Measurements from ENCODE around the gene FCHSD1.
"Not testable (repeated sequence)": the region's sequence is repeated elsewhere in the genome, so short reads cannot be mapped to it uniquely, and the experiment has no call there.

The FCHSD1 gene

DNA sequence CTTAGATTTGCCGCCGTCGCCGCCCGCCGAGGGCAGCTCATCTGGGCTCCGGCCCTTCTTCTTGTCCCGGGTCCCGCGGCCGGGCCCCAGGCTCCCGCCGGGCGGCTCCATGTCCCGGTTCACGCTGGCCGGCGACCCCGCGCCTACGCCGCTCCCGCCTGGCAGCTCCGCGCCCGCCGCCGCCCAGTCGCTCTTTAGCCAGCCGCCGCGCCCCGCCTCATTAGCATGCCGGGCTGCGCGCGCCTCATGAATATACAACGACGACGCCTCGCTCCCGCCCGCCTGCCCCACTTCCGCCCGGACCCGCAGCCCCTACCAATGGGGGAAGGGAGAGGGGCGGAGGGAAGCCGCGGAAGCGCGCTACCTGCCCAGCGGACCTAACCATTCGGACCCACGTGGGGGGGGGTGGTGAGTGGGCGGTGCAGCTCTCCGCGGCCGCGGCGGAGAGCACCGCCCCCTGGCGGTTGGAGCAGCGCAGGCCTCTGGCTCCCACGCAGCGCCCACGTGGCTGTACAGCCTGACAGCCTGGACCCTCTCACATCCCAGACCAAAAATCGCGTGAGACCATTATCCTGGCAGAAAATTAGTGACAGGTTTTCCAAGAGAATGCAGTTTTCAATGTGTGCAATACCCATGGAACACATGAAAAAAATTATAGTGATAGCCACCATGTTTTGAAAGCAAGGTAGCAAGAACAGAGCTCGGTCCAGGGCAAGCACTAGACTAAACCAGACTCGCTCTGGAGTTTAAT, 32.2 kb downstream of the FCHSD1 start, which contains the start of gene DIAPH1:
Gene DIAPH1, minus strand, starts transcription at position 197 of the 751 bp plus-strand sequence. Its CDS starts 86 bp downstream, at position 111.
- peak within 1 kb of the TSS; percentile 76 for H3K9ac ChIP-seq (ENCODE audit: low read depth, low read length)
- H3K4me1 ChIP-seq (ENCODE audit: control insufficient read depth, insufficient read depth, low read length): peaks cover 14% of the 10 kb centered on the region
- H3K27me3 ChIP-seq (ENCODE audit: control insufficient read depth, insufficient read depth, low read length): no peaks in the 10 kb centered on the region
- H3K4me3 ChIP-seq (ENCODE audit: low read depth, low read length): peak within 1 kb of the TSS; percentile 42
- H3K36me3 ChIP-seq (ENCODE audit: control insufficient read depth, insufficient read depth, low read length): no peaks in the 10 kb centered on the region
- no peaks in the 10 kb centered on the region for H3K9me3 ChIP-seq (ENCODE audit: control insufficient read depth, insufficient read depth, low read length)

DNA sequence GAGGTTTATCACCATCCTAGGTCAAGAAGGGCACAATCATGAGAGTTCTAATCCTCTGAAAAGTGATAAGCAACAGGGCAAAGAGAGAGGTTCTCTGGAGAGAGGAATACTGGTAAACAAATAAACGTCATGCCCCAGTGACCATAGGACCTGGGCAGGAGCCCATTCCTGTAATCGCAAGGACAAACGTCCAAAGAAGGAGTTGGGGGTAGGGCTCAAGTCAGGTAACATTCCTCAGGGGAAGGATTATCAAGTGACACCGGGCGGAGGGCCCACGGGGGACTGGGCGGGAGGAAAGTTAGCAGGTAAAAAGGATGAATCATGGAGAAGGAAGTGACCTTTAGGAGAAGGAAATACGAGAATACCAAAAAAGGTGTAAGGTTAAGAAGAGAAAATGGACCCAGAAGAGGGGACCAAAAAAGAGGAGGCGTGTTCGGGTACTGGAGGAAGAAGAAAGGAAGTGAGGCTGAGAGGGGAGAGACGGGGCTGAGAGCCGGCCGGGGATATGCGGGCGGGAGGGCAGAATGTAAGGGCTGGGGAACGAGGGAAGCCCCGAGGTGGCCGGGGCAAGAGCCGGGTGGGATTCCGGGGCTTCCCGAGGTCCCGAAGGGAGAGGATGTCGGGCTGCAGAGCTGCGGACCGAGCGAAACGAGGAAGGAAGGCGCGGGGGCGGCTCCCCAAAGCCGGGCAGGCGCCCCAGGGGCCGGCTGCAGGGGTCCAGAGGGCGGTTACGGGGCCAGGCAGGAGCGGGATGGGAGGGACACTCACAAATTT, 33.0 kb downstream of the FCHSD1 start:
- H3K36me3 ChIP-seq (ENCODE audit: control insufficient read depth, insufficient read depth, low read length): no peaks in the 10 kb centered on the region
- H3K4me3 ChIP-seq (ENCODE audit: low read depth, low read length): peak overlapping the region; percentile 42
- no peaks in the 10 kb centered on the region for H3K27me3 ChIP-seq (ENCODE audit: control insufficient read depth, insufficient read depth, low read length)
- peak overlapping the region; percentile 76 for H3K9ac ChIP-seq (ENCODE audit: low read depth, low read length)
- H3K4me1 ChIP-seq (ENCODE audit: control insufficient read depth, insufficient read depth, low read length): peaks cover 12% of the 10 kb centered on the region
- no peaks in the 10 kb centered on the region for H3K9me3 ChIP-seq (ENCODE audit: control insufficient read depth, insufficient read depth, low read length)

DNA sequence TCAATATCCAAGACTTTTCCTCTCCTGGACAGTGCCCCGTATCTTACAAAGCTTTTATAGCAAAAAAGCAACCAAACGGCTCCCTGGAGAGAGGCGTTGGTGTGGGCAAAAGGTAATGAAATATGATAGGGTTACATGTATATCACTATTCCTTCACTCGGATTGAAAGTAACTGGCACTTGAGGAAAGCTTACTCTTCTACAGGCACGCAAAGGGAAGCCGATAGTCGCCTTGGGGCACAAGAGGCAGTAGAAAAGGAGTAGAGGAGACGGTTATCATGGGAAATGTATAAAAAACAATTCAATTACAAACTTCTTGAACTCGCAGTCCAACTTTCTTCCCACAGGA, 33.6 kb downstream of the FCHSD1 start:
- H3K36me3 ChIP-seq (ENCODE audit: control insufficient read depth, insufficient read depth, low read length): no peaks in the 10 kb centered on the region
- no peaks in the 10 kb centered on the region for H3K9me3 ChIP-seq (ENCODE audit: control insufficient read depth, insufficient read depth, low read length)
- H3K9ac ChIP-seq (ENCODE audit: low read depth, low read length): no peak overlapping the region
- H3K27me3 ChIP-seq (ENCODE audit: control insufficient read depth, insufficient read depth, low read length): no peaks in the 10 kb centered on the region
- H3K4me3 ChIP-seq (ENCODE audit: low read depth, low read length): peak overlapping the region; percentile 42
- H3K4me1 ChIP-seq (ENCODE audit: control insufficient read depth, insufficient read depth, low read length): peaks cover 15% of the 10 kb centered on the region

DNA sequence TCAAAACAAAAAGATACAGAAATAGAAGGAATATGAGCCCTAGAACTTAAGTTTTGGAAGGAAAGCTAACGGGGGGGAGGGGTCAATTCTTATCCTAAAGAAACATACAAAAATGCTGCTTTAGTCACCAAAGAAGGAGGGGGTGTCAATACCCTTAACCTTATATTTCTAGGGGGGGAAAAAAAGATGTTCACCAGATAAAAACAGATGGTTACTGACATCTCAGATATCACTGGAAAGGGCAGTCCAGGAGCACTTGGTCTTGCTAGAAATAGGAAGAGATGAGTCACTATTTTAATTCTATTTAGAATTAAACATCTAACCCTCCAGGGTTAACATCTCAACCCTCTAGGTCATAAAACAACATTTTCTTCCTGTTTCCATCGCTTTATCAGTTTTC, 34.1 kb downstream of the FCHSD1 start:
- Histone ChIP-seq H3K4me1 (ENCODE audit: control insufficient read depth, insufficient read depth, low read length) (peaks cover 15% of the 10 kb centered on the region), H3K9ac (ENCODE audit: low read depth, low read length) (no peak overlapping the region), H3K36me3 (ENCODE audit: control insufficient read depth, insufficient read depth, low read length) (no peaks in the 10 kb centered on the region), H3K4me3 (ENCODE audit: low read depth, low read length) (peak overlapping the region; percentile 42), H3K27me3 (ENCODE audit: control insufficient read depth, insufficient read depth, low read length) (no peaks in the 10 kb centered on the region), H3K9me3 (ENCODE audit: control insufficient read depth, insufficient read depth, low read length) (no peaks in the 10 kb centered on the region)

DNA sequence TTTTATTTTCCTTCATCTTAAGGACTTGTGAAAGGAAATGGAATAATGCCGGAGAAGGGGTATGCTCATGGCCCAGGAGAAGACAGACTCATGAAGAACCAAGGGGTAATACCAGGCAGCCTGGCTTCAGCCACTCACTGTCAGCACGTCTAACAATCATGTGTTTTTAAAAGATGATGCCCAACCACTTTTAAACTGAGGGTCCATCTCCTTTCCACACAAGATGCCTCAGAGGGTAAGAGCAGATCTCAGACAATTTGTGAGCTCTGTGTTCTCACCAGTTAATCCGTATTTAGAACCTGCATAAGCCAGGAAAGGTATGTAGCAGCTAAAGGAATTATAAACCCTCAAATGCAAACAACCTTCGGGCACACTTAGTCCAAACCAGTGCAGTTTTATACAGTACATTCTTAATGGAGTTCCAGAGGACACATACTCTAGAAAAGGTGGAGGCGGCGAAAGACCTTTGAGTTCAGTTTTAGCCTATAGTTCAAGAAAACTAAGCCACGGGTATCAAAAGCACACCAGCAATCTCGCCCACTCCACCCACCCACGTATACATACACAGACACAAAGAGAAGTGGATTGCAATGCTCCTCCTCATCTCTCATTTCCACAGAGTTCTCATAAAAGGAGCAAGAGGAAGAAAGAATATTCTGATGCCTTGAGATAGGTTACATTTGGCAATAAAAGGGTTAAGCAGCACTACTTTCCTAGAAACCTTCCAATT, 35.1 kb downstream of the FCHSD1 start:
- Histone ChIP-seq H3K4me1 (ENCODE audit: control insufficient read depth, insufficient read depth, low read length) (peaks cover 15% of the 10 kb centered on the region), H3K27me3 (ENCODE audit: control insufficient read depth, insufficient read depth, low read length) (no peaks in the 10 kb centered on the region), H3K4me3 (ENCODE audit: low read depth, low read length) (no peak overlapping the region), H3K36me3 (ENCODE audit: control insufficient read depth, insufficient read depth, low read length) (no peaks in the 10 kb centered on the region), H3K9ac (ENCODE audit: low read depth, low read length) (no peak overlapping the region), H3K9me3 (ENCODE audit: control insufficient read depth, insufficient read depth, low read length) (no peaks in the 10 kb centered on the region)

DNA sequence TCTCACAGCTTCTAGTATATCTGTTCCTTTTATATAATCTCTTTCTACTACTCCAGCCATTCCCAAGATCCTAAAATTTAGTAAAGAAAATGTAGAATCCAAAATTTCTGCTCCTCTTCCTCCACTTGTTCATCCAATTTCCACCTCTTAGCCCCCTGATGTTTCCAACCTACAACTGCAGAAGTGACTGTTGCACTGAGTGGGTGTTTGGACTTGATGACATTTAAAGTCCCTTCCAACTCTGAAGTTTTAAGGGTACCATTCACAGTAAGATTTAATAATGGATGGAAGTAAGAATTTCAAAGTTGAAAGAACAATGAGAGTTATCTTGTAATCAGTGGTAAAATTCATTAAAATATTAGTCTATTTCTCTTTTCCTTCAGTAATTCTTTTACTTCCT, 37.9 kb downstream of the FCHSD1 start:
- H3K9ac ChIP-seq (ENCODE audit: low read depth, low read length): no peak overlapping the region
- H3K9me3 ChIP-seq (ENCODE audit: control insufficient read depth, insufficient read depth, low read length): no peaks in the 10 kb centered on the region
- no peaks in the 10 kb centered on the region for H3K27me3 ChIP-seq (ENCODE audit: control insufficient read depth, insufficient read depth, low read length)
- H3K4me1 ChIP-seq (ENCODE audit: control insufficient read depth, insufficient read depth, low read length): peaks cover 15% of the 10 kb centered on the region
- H3K4me3 ChIP-seq (ENCODE audit: low read depth, low read length): no peak overlapping the region
- no peaks in the 10 kb centered on the region for H3K36me3 ChIP-seq (ENCODE audit: control insufficient read depth, insufficient read depth, low read length)

DNA sequence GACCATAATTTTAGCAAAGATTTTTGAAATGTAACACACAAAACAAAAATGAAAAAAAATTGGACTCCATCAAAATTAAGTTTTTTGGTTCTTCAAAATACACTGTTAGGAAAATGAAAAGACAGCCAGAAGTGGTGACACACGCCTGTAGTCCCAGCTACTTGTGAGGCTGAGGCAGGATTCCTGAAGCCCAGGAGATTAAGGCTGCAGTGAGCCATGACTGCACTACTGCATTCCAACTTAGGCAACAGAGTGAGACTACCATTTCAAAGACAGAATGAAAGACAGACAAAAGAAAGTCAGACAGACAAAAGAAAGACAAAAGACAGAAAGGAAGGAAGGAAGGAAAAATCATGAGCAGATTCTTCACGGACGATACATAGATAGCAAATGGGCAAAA, 39.9 kb downstream of the FCHSD1 start:
- Histone ChIP-seq H3K36me3 (ENCODE audit: control insufficient read depth, insufficient read depth, low read length) (no peaks in the 10 kb centered on the region), H3K4me3 (ENCODE audit: low read depth, low read length) (no peak overlapping the region), H3K27me3 (ENCODE audit: control insufficient read depth, insufficient read depth, low read length) (no peaks in the 10 kb centered on the region), H3K9ac (ENCODE audit: low read depth, low read length) (no peak overlapping the region), H3K9me3 (ENCODE audit: control insufficient read depth, insufficient read depth, low read length) (no peaks in the 10 kb centered on the region), H3K4me1 (ENCODE audit: control insufficient read depth, insufficient read depth, low read length) (peaks cover 7% of the 10 kb centered on the region)

DNA sequence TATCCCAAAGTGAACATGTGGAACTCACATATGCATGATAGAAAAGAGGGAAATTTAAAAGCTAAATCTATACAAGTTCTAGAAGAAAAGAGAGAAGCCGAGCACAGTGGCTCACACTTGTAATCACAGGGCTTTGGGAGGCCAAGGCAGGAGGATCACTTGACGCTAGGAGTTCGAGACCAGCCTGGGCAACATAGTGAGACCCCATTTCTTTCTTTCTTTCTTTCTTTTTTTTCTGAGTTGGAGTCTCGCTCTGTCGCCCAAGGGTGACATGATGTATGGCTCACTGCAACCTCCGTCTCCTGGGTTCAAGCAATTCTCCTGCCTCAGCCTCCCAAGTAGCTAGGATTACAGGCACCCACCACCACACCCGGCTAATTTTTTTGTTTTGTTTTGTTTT, 41.3 kb downstream of the FCHSD1 start:
- not testable (repeated sequence) for H3K4me3 ChIP-seq (ENCODE audit: low read depth, low read length); H3K9ac ChIP-seq (ENCODE audit: low read depth, low read length); H3K27me3 ChIP-seq (ENCODE audit: control insufficient read depth, insufficient read depth, low read length); H3K4me1 ChIP-seq (ENCODE audit: control insufficient read depth, insufficient read depth, low read length); H3K9me3 ChIP-seq (ENCODE audit: control insufficient read depth, insufficient read depth, low read length); H3K36me3 ChIP-seq (ENCODE audit: control insufficient read depth, insufficient read depth, low read length)

DNA sequence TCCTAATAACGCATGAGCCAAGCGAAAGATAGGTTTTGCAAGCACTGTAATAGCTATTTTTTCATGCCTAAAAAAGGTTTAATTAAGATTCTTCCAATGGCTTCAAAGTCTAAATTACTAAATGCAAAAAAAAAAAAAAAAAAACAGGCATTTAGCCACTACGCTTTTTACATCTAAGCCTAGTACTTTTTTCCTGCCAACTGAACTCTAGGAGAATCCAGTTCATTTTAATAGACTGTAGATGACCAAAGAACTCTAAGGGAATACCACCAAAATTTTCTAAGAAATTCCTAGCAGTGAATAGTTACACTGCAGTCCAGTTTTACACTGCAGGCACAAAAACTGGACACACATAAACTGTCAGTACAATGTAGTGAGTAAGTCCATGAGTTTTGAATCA, 42.2 kb downstream of the FCHSD1 start:
- H3K4me1 ChIP-seq (ENCODE audit: control insufficient read depth, insufficient read depth, low read length): peaks cover 7% of the 10 kb centered on the region
- no peaks in the 10 kb centered on the region for H3K27me3 ChIP-seq (ENCODE audit: control insufficient read depth, insufficient read depth, low read length)
- no peaks in the 10 kb centered on the region for H3K9me3 ChIP-seq (ENCODE audit: control insufficient read depth, insufficient read depth, low read length)
- H3K36me3 ChIP-seq (ENCODE audit: control insufficient read depth, insufficient read depth, low read length): no peaks in the 10 kb centered on the region
- H3K4me3 ChIP-seq (ENCODE audit: low read depth, low read length): no peak overlapping the region
- no peak overlapping the region for H3K9ac ChIP-seq (ENCODE audit: low read depth, low read length)

DNA sequence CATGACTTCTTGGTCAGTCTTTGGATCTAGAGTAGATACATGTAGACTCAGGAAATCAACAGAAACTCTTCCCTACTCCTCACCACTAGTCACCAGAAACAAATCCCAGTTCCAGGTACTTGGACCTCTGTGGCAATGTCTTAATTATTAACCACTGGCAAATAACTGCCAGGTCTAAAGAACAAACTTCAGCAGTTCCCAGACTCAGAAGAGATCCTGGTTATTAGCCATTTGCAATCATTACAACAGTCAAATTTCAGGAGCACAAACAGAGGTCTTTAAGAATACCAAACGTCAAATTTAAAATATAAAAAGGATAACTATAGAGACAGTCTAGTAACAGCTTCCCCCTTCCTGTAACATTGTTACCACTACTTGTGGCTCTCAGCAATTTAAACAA, 42.7 kb downstream of the FCHSD1 start:
- Histone ChIP-seq H3K4me3 (ENCODE audit: low read depth, low read length) (no peak overlapping the region), H3K36me3 (ENCODE audit: control insufficient read depth, insufficient read depth, low read length) (no peaks in the 10 kb centered on the region), H3K9me3 (ENCODE audit: control insufficient read depth, insufficient read depth, low read length) (no peaks in the 10 kb centered on the region), H3K4me1 (ENCODE audit: control insufficient read depth, insufficient read depth, low read length) (peaks cover 6% of the 10 kb centered on the region), H3K27me3 (ENCODE audit: control insufficient read depth, insufficient read depth, low read length) (no peaks in the 10 kb centered on the region), H3K9ac (ENCODE audit: low read depth, low read length) (no peak overlapping the region)

DNA sequence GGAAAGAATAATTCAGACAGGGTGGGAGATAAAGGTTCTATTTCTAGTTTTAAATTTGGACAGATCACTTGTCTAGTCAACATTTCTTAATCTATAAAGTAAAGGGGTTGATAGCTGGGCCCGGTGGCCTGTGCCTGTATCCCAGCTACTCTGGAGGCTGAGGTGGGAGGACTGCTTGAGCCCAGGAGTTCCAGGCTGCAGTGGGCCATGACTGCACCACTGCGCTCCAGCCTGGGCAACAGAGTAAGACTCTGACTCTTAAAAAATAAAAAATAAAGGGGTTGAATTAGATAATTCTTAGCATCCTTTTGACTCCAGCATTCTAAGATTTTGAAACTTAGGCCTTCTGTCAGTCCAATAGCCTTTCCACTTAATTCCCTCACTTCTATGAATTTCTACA, 43.2 kb downstream of the FCHSD1 start:
- H3K9me3 ChIP-seq (ENCODE audit: control insufficient read depth, insufficient read depth, low read length): no peaks in the 10 kb centered on the region
- H3K9ac ChIP-seq (ENCODE audit: low read depth, low read length): no peak overlapping the region
- H3K4me1 ChIP-seq (ENCODE audit: control insufficient read depth, insufficient read depth, low read length): peaks cover 1% of the 10 kb centered on the region
- no peaks in the 10 kb centered on the region for H3K36me3 ChIP-seq (ENCODE audit: control insufficient read depth, insufficient read depth, low read length)
- no peak overlapping the region for H3K4me3 ChIP-seq (ENCODE audit: low read depth, low read length)
- no peaks in the 10 kb centered on the region for H3K27me3 ChIP-seq (ENCODE audit: control insufficient read depth, insufficient read depth, low read length)

All from iPS-15b (cell line).